ENCODE measurements around the gene LMX1A.

GRCh38 chr1:165168467-165168866, 188.0 kb downstream of the LMX1A start:
- no peak for TF ChIP-seq CTCF (IDR thresholded peaks at IDR 0.05)
- no peak for TF ChIP-seq EZH2 (IDR thresholded peaks at IDR 0.05)
